ENCODE measurements around the gene DIDO1. TPM values are rescaled to one million over a fixed set of nuclear protein-coding genes. Genes with fewer than 3 reads are reported as not detected.
"Not testable (repeated sequence)": the region's sequence is repeated elsewhere in the genome, so short reads cannot be mapped to it uniquely, and the experiment has no call there.

The DIDO1 gene
- polyA plus RNA-seq, 4 donors: 52.4 to 65.6 (median 62.2) TPM

GRCh38 chr20:62860924-62861691 is 65.2 kb downstream of the DIDO1 start:
- no peak for DNase-seq (ENCODE audit: low read depth in 4 of 4, low spot score in 2 of 4)

- DNase-seq (ENCODE audit: low read depth in 4 of 4, low spot score in 2 of 4): no peak
Measured at GRCh38 chr20:62860391-62860923, 65.8 kb downstream of the DIDO1 start.

GRCh38 chr20:62859721-62860120 is 66.6 kb downstream of the DIDO1 start:
- DNase-seq (ENCODE audit: low read depth in 4 of 4, low spot score in 2 of 4): no peak

GRCh38 chr20:62858058-62858830 is 68.1 kb downstream of the DIDO1 start:
- DNase-seq (ENCODE audit: low read depth in 4 of 4, low spot score in 2 of 4): no peak

- no peak for DNase-seq (ENCODE audit: low read depth in 4 of 4, low spot score in 2 of 4)
Measured at GRCh38 chr20:62856931-62857619, 69.2 kb downstream of the DIDO1 start.

GRCh38 chr20:62855120-62855519 is 71.2 kb downstream of the DIDO1 start:
- DNase-seq (ENCODE audit: low read depth in 4 of 4, low spot score in 2 of 4): no peak

- no peak for DNase-seq (ENCODE audit: low read depth in 4 of 4, low spot score in 2 of 4)
Measured at GRCh38 chr20:62854121-62854520, 72.2 kb downstream of the DIDO1 start.

- not testable (repeated sequence) for DNase-seq (ENCODE audit: low read depth in 4 of 4, low spot score in 2 of 4)
Measured at GRCh38 chr20:62853304-62853703, 73.0 kb downstream of the DIDO1 start.

GRCh38 chr20:62852841-62853240 is 73.5 kb downstream of the DIDO1 start:
- no peak for DNase-seq (ENCODE audit: low read depth in 4 of 4, low spot score in 2 of 4)

GRCh38 chr20:62852196-62852595 is 74.1 kb downstream of the DIDO1 start:
- no peak for DNase-seq (ENCODE audit: low read depth in 4 of 4, low spot score in 2 of 4)

GRCh38 chr20:62850333-62850974 is 75.9 kb downstream of the DIDO1 start:
- no peak for DNase-seq (ENCODE audit: low read depth in 4 of 4, low spot score in 2 of 4)

GRCh38 chr20:62849431-62849830 is 76.9 kb downstream of the DIDO1 start:
- DNase-seq (ENCODE audit: low read depth in 4 of 4, low spot score in 2 of 4): no peak

- not testable (repeated sequence) for DNase-seq (ENCODE audit: low read depth in 4 of 4, low spot score in 2 of 4)
Measured at GRCh38 chr20:62848917-62849316, 77.4 kb downstream of the DIDO1 start.

GRCh38 chr20:62846166-62846890 is 80.0 kb downstream of the DIDO1 start:
- DNase-seq (ENCODE audit: low read depth in 4 of 4, low spot score in 2 of 4): no peak

- DNase-seq (ENCODE audit: low read depth in 4 of 4, low spot score in 2 of 4): no peak
Measured at GRCh38 chr20:62845416-62846160, 80.7 kb downstream of the DIDO1 start.

- DNase-seq (ENCODE audit: low read depth in 4 of 4, low spot score in 2 of 4): no peak
Measured at GRCh38 chr20:62844182-62844581, 82.1 kb downstream of the DIDO1 start.

GRCh38 chr20:62843656-62844055 is 82.6 kb downstream of the DIDO1 start:
- DNase-seq (ENCODE audit: low read depth in 4 of 4, low spot score in 2 of 4): no peak

GRCh38 chr20:62841705-62842212 is 84.5 kb downstream of the DIDO1 start:
- no peak for DNase-seq (ENCODE audit: low read depth in 4 of 4, low spot score in 2 of 4)

All from left renal cortex interstitium (tissue), 4 donors.